Measurements from ENCODE around the gene BACE2. TPM values are rescaled to one million over a fixed set of nuclear protein-coding genes. Genes with fewer than 3 reads are reported as not detected.

Gene BACE2
- total and polyA plus RNA-seq, 12 donors, result 4.5 to 36.5 (median 15.1) TPM

DNA sequence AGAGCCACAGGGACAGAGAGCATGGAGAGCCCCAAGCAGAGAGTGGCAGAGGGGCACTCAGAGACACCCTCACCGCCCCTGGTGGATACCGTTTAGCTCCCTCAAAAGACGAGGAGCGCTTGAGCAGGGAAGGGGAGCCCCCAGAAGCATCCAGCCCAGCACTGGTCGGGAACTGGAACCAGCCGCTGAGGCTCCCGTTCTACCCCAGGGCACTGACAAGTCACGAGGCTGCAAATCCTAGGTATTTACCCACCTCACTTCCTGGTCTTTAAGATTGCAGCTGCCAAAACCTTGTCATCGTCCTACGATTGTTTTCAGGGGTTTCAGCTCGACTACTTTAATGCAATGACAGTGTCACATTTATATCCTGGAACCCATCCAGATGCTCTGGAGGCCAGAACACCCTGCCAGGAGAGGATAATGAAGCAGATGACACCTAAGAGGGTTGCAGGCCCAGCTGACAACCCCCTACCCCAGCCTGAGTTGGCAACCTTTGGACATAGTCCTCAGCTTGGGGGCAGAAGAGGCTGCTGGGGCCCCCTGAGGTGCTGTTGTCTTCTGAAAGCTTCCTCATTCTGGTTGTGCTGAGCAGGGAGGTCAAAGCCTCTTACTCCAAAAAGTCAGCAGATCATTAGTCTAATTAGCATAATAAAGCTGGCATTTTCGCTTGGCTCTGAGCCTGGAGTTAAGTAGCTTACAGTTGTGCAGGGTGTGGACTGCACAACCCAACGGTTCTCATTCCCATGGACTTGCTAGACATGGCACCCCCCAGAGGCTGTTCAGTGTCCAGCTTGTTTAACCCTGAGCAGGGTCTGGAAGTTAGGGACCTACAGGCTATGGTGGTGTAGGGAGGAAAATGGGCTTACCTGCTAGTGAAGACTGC, 20.6 kb upstream of the BACE2 start:
- Histone ChIP-seq H3K27ac (no peak overlapping the region), H3K36me3 (no peaks in the 10 kb centered on the region), H3K4me1 (peaks cover 0 to 15% (median 3%) of the 10 kb centered on the region in 9 donors), H3K9me3 (peaks cover 0 to 13% (median 0%) of the 10 kb centered on the region in 11 donors), H3K4me3 (no peak overlapping the region), H3K27me3 (peaks cover 0 to 18% (median 7%) of the 10 kb centered on the region in 7 donors)
- WGBS, 2 donors, result 51 to 61% methylated on average over 13 of the region's 13 CpGs
- no peak for DNase-seq
- intact Hi-C loops (cut with DNase I), result no loop called here
- peak in 1 of 8 donors; percentile 32 for ATAC-seq
- TF ChIP-seq, protein P1, sequence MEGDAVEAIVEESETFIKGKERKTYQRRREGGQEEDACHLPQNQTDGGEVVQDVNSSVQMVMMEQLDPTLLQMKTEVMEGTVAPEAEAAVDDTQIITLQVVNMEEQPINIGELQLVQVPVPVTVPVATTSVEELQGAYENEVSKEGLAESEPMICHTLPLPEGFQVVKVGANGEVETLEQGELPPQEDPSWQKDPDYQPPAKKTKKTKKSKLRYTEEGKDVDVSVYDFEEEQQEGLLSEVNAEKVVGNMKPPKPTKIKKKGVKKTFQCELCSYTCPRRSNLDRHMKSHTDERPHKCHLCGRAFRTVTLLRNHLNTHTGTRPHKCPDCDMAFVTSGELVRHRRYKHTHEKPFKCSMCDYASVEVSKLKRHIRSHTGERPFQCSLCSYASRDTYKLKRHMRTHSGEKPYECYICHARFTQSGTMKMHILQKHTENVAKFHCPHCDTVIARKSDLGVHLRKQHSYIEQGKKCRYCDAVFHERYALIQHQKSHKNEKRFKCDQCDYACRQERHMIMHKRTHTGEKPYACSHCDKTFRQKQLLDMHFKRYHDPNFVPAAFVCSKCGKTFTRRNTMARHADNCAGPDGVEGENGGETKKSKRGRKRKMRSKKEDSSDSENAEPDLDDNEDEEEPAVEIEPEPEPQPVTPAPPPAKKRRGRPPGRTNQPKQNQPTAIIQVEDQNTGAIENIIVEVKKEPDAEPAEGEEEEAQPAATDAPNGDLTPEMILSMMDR (IDR thresholded peaks at IDR 0.05), result no peak

DNA sequence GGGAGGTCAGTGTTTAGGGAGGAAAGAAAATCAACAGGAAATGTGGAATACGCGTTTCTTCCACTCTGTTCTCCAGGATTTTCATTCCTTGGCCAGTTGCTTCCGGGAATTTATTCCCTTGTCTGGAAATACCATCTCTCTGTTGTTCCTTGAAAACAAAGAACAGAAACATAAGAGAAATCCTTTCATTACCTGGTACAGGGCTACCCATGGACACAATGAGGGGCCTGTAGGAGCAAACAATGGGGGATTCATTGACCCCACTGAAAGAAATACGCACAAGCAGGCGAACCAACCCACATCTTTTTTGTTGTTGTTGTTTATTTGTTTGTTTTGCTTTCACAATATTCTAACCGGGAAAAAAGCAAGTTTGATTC, 20.0 kb upstream of the BACE2 start:
- ATAC-seq (no peak), DNase-seq (no peak)
- peaks cover 0 to 18% (median 7%) of the 10 kb centered on the region in 7 donors for H3K27me3 ChIP-seq
- TF ChIP-seq, protein P1 (IDR thresholded peaks at IDR 0.05), result no peak
- no peak overlapping the region for H3K4me3 ChIP-seq
- peaks cover 0 to 12% (median 3%) of the 10 kb centered on the region in 9 donors for H3K4me1 ChIP-seq
- H3K9me3 ChIP-seq, result peaks cover 0 to 16% (median 0%) of the 10 kb centered on the region in 11 donors
- intact Hi-C loops (cut with DNase I), result no loop called here
- no peaks in the 10 kb centered on the region for H3K36me3 ChIP-seq
- 65 to 67% methylated on average over 6 of the region's 6 CpGs for WGBS, 2 donors
- H3K27ac ChIP-seq, result no peak overlapping the region

DNA sequence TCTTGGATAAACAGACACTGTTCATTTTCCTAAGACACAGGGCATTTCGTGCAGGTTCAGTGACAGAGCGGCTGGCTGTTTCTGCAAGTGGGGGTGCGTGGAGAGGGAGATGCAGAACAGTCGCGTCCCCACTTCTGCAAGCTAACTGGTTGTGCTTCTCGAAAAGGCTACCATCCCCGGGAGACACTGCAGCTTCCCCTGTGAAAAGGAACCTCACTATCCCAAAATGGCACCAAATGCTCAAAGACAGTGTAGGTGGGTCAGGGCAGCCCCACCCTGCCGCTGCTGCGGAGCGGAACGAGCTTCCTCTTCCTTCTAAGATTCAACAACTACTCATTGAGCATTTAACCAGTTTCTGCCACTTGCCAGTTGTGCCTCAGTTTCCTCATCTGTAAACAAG, 19.2 kb upstream of the BACE2 start:
- Histone ChIP-seq H3K4me3 (no peak overlapping the region), H3K36me3 (no peaks in the 10 kb centered on the region), H3K9me3 (peaks cover 0 to 16% (median 0%) of the 10 kb centered on the region in 11 donors), H3K27ac (no peak overlapping the region), H3K27me3 (peaks cover 0 to 18% (median 7%) of the 10 kb centered on the region in 7 donors), H3K4me1 (peaks cover 0 to 12% (median 3%) of the 10 kb centered on the region in 9 donors)
- DNase-seq (no peak), ATAC-seq (no peak)
- TF ChIP-seq, protein P1 (IDR thresholded peaks at IDR 0.05), result no peak
- intact Hi-C loops (cut with DNase I), result no loop called here
- WGBS, 2 donors, result 92 to 93% methylated on average over 11 of the region's 11 CpGs

DNA sequence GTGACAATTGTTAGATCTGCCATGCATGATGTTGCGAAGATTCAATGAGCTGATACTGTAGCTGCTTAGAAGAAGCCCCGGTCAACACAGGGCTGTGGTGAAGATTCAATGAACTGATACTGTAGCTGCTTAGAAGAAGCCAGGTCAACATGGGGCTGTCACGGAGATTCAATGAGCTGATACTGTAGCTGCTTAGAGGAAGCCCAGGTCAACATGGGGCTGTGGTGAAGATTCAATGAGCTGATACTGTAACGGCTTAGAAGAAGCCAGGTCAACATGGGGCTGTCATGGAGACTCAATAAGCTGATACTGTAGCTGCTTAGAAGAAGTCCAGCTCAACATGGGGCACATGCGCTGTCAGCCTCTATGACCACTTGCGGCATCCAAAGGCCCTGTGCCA, 18.8 kb upstream of the BACE2 start:
- H3K36me3 ChIP-seq, result no peaks in the 10 kb centered on the region
- H3K4me3 ChIP-seq, result no peak overlapping the region
- DNase-seq (no peak), ATAC-seq (no peak)
- peaks cover 0 to 12% (median 3%) of the 10 kb centered on the region in 9 donors for H3K4me1 ChIP-seq
- WGBS, 2 donors, result 78 to 86% methylated on average over 6 of the region's 6 CpGs
- intact Hi-C loops (cut with DNase I), result no loop called here
- H3K27me3 ChIP-seq, result peaks cover 0 to 18% (median 3%) of the 10 kb centered on the region in 7 donors
- TF ChIP-seq, protein P1 (IDR thresholded peaks at IDR 0.05), result no peak
- no peak overlapping the region for H3K27ac ChIP-seq
- H3K9me3 ChIP-seq, result peaks cover 0 to 16% (median 0%) of the 10 kb centered on the region in 11 donors

Measured in heart right ventricle (tissue), 16 donors.